Tibial nerve (tissue), 4 donors: ENCODE data around the gene KDM5A. TPM values are rescaled to one million over a fixed set of nuclear protein-coding genes. Genes with fewer than 3 reads are reported as not detected.
"Not testable (repeated sequence)": the region's sequence is repeated elsewhere in the genome, so short reads cannot be mapped to it uniquely, and the experiment has no call there.

ENCODE experiments used
- DNase-seq, 2 donors: peaks; one replicate each; pipeline ENCODE4 v3.0.0-alpha.2; 2019; ENCODE audit warnings: low spot score in 2 of 2
- H3K27ac ChIP-seq, 4 donors: fragments of 200-600 bp; sonication (generic) in 3 of 4; one replicate each; pipeline ENCODE4 v1.5.1; 2017 to 2019; ENCODE audit warnings: mild to moderate bottlenecking in 1 of 4
- H3K27me3 ChIP-seq, 2 donors: fragments of 200-600 bp; sonication (generic) in 1 of 2; one replicate each; pipeline versions ENCODE4 v1.5.1 to v1.6.0; 2017 to 2019
- H3K36me3 ChIP-seq, 3 donors: fragments of 200-600 bp; sonication (generic); one replicate each; pipeline ENCODE4 v1.5.1; 2018 to 2019
- H3K4me1 ChIP-seq, 4 donors: fragments of 200-600 bp; sonication (generic) in 3 of 4; one replicate each; pipeline ENCODE4 v1.5.1; 2017 to 2019
- H3K4me3 ChIP-seq, 4 donors: fragments of 200-600 bp; sonication (generic) in 3 of 4; one replicate each; pipeline ENCODE4 v1.5.1; 2017 to 2019; ENCODE audit warnings: mild to moderate bottlenecking in 1 of 4, moderate library complexity in 1 of 4
- H3K9me3 ChIP-seq, 4 donors: fragments of 200-600 bp; sonication (generic) in 3 of 4; one replicate each; pipeline ENCODE4 v1.5.1; 2017 to 2019
- CTCF ChIP-seq, 5 experiments: fragments of 200-600 bp in 3 of 5; fragments of 450-650 bp in 2 of 5; sonication (generic) in 3 of 5; IDR thresholded peaks; one replicate each; pipeline ENCODE4 v1.5.1; 2016 to 2019; ENCODE audit warnings: antibody characterized with exemption in 5 of 5, mild to moderate bottlenecking in 3 of 5, moderate library complexity in 2 of 5
- EP300 ChIP-seq, 2 donors: sonication (generic); formaldehyde crosslinking; IDR thresholded peaks; one replicate each; pipeline ENCODE4 v1.6.1; 2017; ENCODE audit warnings: antibody characterized with exemption in 2 of 2, mild to moderate bottlenecking in 1 of 2
- POLR2A ChIP-seq, 2 donors: fragments of 450-650 bp; IDR thresholded peaks; one replicate each; pipeline ENCODE4 v1.6.1; 2017; ENCODE audit warnings: antibody characterized with exemption in 2 of 2, mild to moderate bottlenecking in 2 of 2, moderate library complexity in 2 of 2
- WGBS, 2 donors: methylation state at CpG; one replicate each; pipeline ENCODE4 v1.1.5; 2018; 5-methylcytosine and 5-hydroxymethylcytosine counted together
- total RNA-seq, 4 donors: library from RNA; depleted of rRNA; stranded (reverse); fragments of >200 nt; gene quantifications; one replicate each; pipeline ENCODE4 v1.1.0, GENCODE V29; 2016

KDM5A gene
- total RNA-seq, 4 donors from 2014 or later = 31.5 to 154 (median 68.4) TPM

GRCh38 chr12:321606-322326 is 67.4 kb downstream of the KDM5A start:
- H3K4me1 ChIP-seq = peaks cover 0 to 14% (median 0%) of the 10 kb centered on the region in 4 donors
- peaks cover 5 to 100% (median 34%) of the 10 kb centered on the region in 3 donors for H3K36me3 ChIP-seq
- no peak overlapping the region for H3K27ac ChIP-seq
- H3K9me3 ChIP-seq = no peaks in the 10 kb centered on the region
- H3K27me3 ChIP-seq = no peaks in the 10 kb centered on the region
- DNase-seq = no peak
- H3K4me3 ChIP-seq = no peak overlapping the region
- TF ChIP-seq CTCF (IDR thresholded peaks at IDR 0.05) = peak in 4 of 5 experiments; percentile 10 to 39 (median 14)
- no peak for TF ChIP-seq POLR2A (IDR thresholded peaks at IDR 0.05)
- 88 to 89% methylated on average over 1 of the region's 1 CpG for WGBS, 2 donors

GRCh38 chr12:318759-319515 is 70.2 kb downstream of the KDM5A start:
- peaks cover 5 to 100% (median 30%) of the 10 kb centered on the region in 3 donors for H3K36me3 ChIP-seq
- no peak overlapping the region for H3K4me3 ChIP-seq
- WGBS, 2 donors = 41 to 45% methylated on average over 9 of the region's 9 CpGs
- no peak for DNase-seq
- TF ChIP-seq POLR2A (IDR thresholded peaks at IDR 0.05) (no peak), CTCF (IDR thresholded peaks at IDR 0.05) (no peak), EP300 (IDR thresholded peaks at IDR 0.05) (no peak)
- peaks cover 0 to 14% (median 0%) of the 10 kb centered on the region in 4 donors for H3K4me1 ChIP-seq
- no peak overlapping the region for H3K27ac ChIP-seq
- no peaks in the 10 kb centered on the region for H3K9me3 ChIP-seq
- H3K27me3 ChIP-seq = no peaks in the 10 kb centered on the region

- no peak for DNase-seq
- 58 to 77% methylated on average over 2 of the region's 2 CpGs for WGBS, 2 donors
- Histone ChIP-seq H3K36me3 (peaks cover 0 to 98% (median 28%) of the 10 kb centered on the region in 3 donors), H3K27ac (no peak overlapping the region), H3K9me3 (no peaks in the 10 kb centered on the region), H3K4me1 (no peaks in the 10 kb centered on the region), H3K4me3 (no peak overlapping the region), H3K27me3 (no peaks in the 10 kb centered on the region)
- TF ChIP-seq POLR2A (IDR thresholded peaks at IDR 0.05) (no peak), CTCF (IDR thresholded peaks at IDR 0.05) (no peak), EP300 (IDR thresholded peaks at IDR 0.05) (no peak)
These were observed 80.6 kb downstream of the KDM5A start for GRCh38 chr12:308511-308910.

- DNase-seq = no peak
- WGBS, 2 donors = 95% methylated on average over 10 of the region's 10 CpGs
- no peak for TF ChIP-seq EP300 (IDR thresholded peaks at IDR 0.05)
- no peak for TF ChIP-seq POLR2A (IDR thresholded peaks at IDR 0.05)
- TF ChIP-seq CTCF (IDR thresholded peaks at IDR 0.05) = no peak
These were observed 81.7 kb downstream of the KDM5A start for GRCh38 chr12:307406-307805.

GRCh38 chr12:304805-305204 is 84.3 kb downstream of the KDM5A start:
- H3K4me3 ChIP-seq = no peak overlapping the region
- H3K4me1 ChIP-seq = no peaks in the 10 kb centered on the region
- TF ChIP-seq CTCF (IDR thresholded peaks at IDR 0.05) = no peak
- TF ChIP-seq EP300 (IDR thresholded peaks at IDR 0.05) = no peak
- no peak for TF ChIP-seq POLR2A (IDR thresholded peaks at IDR 0.05)
- H3K27ac ChIP-seq = no peak overlapping the region
- no peaks in the 10 kb centered on the region for H3K27me3 ChIP-seq
- DNase-seq = no peak
- H3K36me3 ChIP-seq = peaks cover 0 to 96% (median 22%) of the 10 kb centered on the region in 3 donors
- WGBS, 2 donors = 68 to 77% methylated on average over 5 of the region's 5 CpGs
- H3K9me3 ChIP-seq = peaks cover 0 to 7% (median 2%) of the 10 kb centered on the region in 4 donors

More at GRCh38 chr12:307406-307805, 81.7 kb downstream of the KDM5A start:
- Histone ChIP-seq H3K36me3 (peaks cover 0 to 98% (median 28%) of the 10 kb centered on the region in 3 donors), H3K27ac (no peak overlapping the region), H3K9me3 (peaks cover 0 to 2% (median 0%) of the 10 kb centered on the region in 4 donors), H3K27me3 (no peaks in the 10 kb centered on the region), H3K4me3 (no peak overlapping the region), H3K4me1 (no peaks in the 10 kb centered on the region)

- 85 to 90% methylated on average over 3 of the region's 3 CpGs for WGBS, 2 donors
- H3K4me3 ChIP-seq, H3K27ac ChIP-seq, DNase-seq, H3K4me1 ChIP-seq, H3K27me3 ChIP-seq, H3K9me3 ChIP-seq: not testable (repeated sequence)
- H3K36me3 ChIP-seq = peaks cover 0 to 96% (median 6%) of the 10 kb centered on the region in 3 donors
These were observed 86.4 kb downstream of the KDM5A start for GRCh38 chr12:302766-303165.

- not testable (repeated sequence) for H3K27ac ChIP-seq, H3K4me1 ChIP-seq, H3K9me3 ChIP-seq, H3K4me3 ChIP-seq, DNase-seq, H3K27me3 ChIP-seq
- 90 to 92% methylated on average over 1 of the region's 1 CpG for WGBS, 2 donors
- H3K36me3 ChIP-seq = peaks cover 0 to 96% (median 8%) of the 10 kb centered on the region in 3 donors
These were observed 89.0 kb downstream of the KDM5A start for GRCh38 chr12:300166-300565.
